ENCODE results near the gene PAF1.

- TF ChIP-seq RAD21 (IDR thresholded peaks at IDR 0.05; ENCODE audit: low read depth) (no peak), EGR1 (IDR thresholded peaks at IDR 0.05) (no peak), NFIC (IDR thresholded peaks at IDR 0.05) (no peak), EP300 (IDR thresholded peaks at IDR 0.05; ENCODE audit: borderline replicate concordance) (no peak), REST (IDR thresholded peaks at IDR 0.05; ENCODE audit: low read depth) (no peak), YY1 (IDR thresholded peaks at IDR 0.05; ENCODE audit: low read depth) (no peak), CREB1 (IDR thresholded peaks at IDR 0.05; ENCODE audit: low read depth) (no peak), ZBTB7A (IDR thresholded peaks at IDR 0.05; ENCODE audit: low read depth) (no peak), USF1 (IDR thresholded peaks at IDR 0.05) (no peak), TAF1 (IDR thresholded peaks at IDR 0.05; ENCODE audit: low read depth) (no peak), CEBPB (IDR thresholded peaks at IDR 0.05) (no peak), FOXM1 (IDR thresholded peaks at IDR 0.05; ENCODE audit: borderline replicate concordance, low read depth) (no peak)
- TF ChIP-seq, protein P1, sequence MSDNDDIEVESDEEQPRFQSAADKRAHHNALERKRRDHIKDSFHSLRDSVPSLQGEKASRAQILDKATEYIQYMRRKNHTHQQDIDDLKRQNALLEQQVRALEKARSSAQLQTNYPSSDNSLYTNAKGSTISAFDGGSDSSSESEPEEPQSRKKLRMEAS (IDR thresholded peaks at IDR 0.05), result no peak
These were observed 10.2 kb upstream of the PAF1 start for GRCh38 chr19:39401070-39401548.

All from Ishikawa (cell line).